ENCODE measurements around the gene ATG13.

ATG13 gene

DNA sequence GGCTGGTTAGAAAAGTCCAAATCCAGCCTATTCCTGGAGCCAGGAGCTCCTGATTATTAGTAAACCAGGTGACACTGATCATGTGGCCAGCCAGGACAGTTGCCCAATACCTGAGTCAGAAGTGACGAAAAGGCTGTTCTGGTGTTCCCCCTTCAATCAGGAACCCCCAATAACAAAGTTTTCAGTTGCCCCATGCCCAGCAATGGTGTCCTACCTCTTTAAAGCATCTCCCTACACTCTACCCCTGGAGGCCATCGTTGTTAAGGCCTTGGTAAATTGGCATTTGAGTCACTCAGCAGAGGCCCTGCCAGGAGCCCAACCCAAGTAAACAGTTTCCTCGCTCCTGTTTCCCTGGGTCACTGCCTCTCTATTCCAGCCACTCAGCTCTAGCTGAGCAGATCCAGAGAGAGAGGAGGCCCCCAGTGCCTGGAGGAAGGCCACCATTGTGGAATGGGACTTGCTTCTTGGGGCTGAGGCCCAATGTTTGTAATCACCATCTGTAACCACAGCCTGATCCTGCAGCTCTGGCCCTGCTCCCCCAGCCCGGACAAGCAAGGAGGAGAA is 58.0 kb downstream of the ATG13 start:
- FAIRE-seq: no peak
- TF ChIP-seq, protein P1, sequence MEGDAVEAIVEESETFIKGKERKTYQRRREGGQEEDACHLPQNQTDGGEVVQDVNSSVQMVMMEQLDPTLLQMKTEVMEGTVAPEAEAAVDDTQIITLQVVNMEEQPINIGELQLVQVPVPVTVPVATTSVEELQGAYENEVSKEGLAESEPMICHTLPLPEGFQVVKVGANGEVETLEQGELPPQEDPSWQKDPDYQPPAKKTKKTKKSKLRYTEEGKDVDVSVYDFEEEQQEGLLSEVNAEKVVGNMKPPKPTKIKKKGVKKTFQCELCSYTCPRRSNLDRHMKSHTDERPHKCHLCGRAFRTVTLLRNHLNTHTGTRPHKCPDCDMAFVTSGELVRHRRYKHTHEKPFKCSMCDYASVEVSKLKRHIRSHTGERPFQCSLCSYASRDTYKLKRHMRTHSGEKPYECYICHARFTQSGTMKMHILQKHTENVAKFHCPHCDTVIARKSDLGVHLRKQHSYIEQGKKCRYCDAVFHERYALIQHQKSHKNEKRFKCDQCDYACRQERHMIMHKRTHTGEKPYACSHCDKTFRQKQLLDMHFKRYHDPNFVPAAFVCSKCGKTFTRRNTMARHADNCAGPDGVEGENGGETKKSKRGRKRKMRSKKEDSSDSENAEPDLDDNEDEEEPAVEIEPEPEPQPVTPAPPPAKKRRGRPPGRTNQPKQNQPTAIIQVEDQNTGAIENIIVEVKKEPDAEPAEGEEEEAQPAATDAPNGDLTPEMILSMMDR (IDR thresholded peaks at IDR 0.05; ENCODE audit: insufficient read depth, missing control alignments): no peak
- no peak for DNase-seq (ENCODE audit: insufficient read length, low spot score)

GRCh38 chr11:46675949-46676348 is 58.6 kb downstream of the ATG13 start:
- TF ChIP-seq, protein P1 (IDR thresholded peaks at IDR 0.05; ENCODE audit: insufficient read depth, missing control alignments): no peak
- FAIRE-seq (no peak), DNase-seq (ENCODE audit: insufficient read length, low spot score) (no peak)

DNA sequence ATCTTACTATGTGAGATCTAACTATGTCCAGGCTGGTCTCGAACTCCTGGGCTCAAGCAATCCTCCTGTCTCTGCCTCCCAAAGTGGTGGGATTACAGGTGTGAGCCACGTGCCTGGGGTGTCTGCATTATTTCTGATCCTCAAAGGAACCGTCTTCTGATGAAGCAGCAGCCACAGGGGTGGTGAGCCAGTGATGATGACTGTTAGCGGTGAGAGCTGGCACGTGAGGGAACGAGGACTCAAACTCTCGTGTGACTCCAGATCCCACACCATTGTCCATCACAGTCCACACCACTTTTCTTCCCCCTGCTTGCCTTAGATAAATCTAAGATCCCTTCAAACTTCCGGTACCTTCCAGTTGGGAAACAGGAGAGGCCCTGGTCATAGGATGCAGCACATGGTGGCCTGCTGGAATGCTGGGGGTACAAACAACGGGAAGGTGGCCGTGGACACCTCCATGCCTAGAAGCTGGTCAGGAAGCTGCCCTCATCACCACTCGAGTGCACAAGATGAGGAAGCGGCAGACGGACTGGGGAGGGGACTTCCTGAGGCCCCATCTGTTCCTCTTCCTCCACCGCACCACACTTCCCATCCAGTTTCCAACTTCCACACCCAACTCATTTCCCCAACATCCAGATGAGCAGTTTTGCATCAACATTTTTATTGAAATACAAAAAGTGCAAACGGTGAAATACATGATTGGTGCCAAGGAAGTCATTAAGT is 59.2 kb downstream of the ATG13 start:
- no peak for DNase-seq (ENCODE audit: insufficient read length, low spot score)
- TF ChIP-seq, protein P1 (IDR thresholded peaks at IDR 0.05; ENCODE audit: insufficient read depth, missing control alignments): no peak
- no peak for FAIRE-seq

DNA sequence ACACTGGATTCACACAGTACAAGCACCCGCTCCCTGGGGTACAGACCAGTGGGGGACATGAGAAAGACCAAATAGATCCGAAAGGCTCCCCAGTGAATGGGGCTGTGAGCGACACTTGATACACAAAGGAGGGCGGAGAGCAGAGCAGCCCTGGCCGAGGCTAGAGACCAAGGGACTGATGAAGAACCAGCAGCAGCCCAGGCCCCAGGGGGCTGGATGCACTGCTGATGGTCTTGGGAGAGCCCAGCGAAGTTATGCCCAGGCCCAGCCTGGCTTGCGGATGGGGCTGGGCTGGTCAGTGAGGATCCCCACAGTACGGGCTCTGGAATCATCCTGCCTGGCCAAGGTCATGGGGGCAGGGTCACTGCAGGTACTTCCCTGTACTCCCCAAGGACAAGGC is 59.8 kb downstream of the ATG13 start:
- DNase-seq (ENCODE audit: insufficient read length, low spot score): no peak
- FAIRE-seq: no peak
- TF ChIP-seq, protein P1 (IDR thresholded peaks at IDR 0.05; ENCODE audit: insufficient read depth, missing control alignments): no peak

DNA sequence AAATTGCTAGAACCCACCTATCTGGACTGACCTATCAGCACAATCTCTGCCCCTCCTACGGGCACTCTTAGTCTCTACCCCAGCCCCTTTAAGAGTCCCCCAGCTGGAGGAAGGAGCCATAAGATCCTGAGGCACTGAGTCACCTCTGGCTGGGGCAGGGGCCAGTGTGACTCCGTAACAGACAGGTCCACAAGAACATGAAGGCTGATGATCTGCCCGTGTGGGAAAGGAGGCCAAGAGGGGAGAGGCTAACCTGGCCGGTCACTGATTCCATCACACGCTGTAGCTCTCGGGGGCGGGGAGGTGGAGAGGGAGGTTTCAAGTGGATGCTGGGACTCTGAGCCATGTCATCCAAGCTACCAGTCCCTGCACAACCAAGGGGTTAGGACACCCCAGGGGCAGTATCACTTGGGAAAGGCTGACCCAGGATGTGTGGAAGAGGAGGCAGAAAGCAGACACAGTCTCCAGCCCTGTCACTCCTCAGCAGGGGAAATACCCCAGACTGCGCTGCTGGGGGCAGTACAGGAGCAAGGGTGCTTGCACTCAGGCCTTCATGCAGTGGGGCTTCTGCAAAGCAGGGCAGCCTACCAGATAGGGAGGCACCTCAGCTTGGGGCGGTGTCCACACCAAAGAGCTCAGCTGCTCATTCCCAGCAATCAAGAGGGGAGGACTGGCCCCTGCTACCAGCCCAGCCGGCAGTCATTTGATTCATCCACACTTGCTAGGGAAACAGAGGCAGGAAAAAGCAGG is 60.8 kb downstream of the ATG13 start:
- DNase-seq (ENCODE audit: insufficient read length, low spot score): no peak
- TF ChIP-seq, protein P1 (IDR thresholded peaks at IDR 0.05; ENCODE audit: insufficient read depth, missing control alignments): no peak

DNA sequence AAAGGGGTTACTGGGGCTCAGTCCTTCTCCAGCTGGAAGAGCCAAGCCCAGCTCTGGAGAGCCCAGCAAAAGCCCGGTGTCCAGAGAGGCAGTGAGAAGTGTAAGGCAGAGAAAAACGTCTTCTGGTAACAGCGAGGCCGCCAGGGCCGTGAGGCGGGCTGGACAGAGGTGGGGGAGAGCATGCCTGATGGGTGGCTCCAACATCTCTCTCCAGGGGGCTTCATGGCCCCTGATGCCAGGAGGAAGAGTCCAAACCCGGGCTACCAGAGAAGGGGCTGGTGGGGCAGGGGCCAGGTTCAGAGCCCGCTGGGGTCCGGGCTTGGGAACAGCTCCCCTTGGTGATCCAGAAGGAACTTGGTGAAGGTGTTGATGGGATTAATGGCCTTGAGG is 61.4 kb downstream of the ATG13 start:
- FAIRE-seq (no peak), DNase-seq (ENCODE audit: insufficient read length, low spot score) (no peak)

More for the DNA sequence above, 60.8 kb downstream of the ATG13 start:
- FAIRE-seq: no peak

More for the DNA sequence above, 61.4 kb downstream of the ATG13 start:
- TF ChIP-seq, protein P1 (IDR thresholded peaks at IDR 0.05; ENCODE audit: insufficient read depth, missing control alignments): no peak

Measured in D721Med (cell line).